GM12892 (cell line): ENCODE results near the gene ANO7.

Source experiments
- POLR2A ChIP-seq: IDR thresholded peaks from 2 replicates; pipeline ENCODE4 v1.6.1; 2011; ENCODE audit warnings: low read depth, low read length, control low read depth
- POLR2AphosphoS5 ChIP-seq: IDR thresholded peaks from 2 replicates; pipeline ENCODE4 v1.6.1; 2011; ENCODE audit warnings: low read depth, low read length, control low read depth
- TAF1 ChIP-seq: IDR thresholded peaks from 2 replicates; pipeline ENCODE4 v1.6.1; 2011; ENCODE audit warnings: low read depth, mild to moderate bottlenecking, control low read depth, low read length, borderline replicate concordance

- TF ChIP-seq POLR2A, result no peak
- no peak for TF ChIP-seq POLR2AphosphoS5
- no peak for TF ChIP-seq TAF1
Observed at GRCh38 chr2:241215421-241215820, 26.9 kb downstream of the ANO7 start.
